OCI-LY1 (cell line): ENCODE measurements around the gene FOXF2.

Experiments used
- H2AFZ ChIP-seq: fragments of 200-600 bp; sonication (generic), shearing (Covaris generic); 2 replicates; pipeline ENCODE4 v1.6.0; 2014; ENCODE audit warnings: antibody characterized with exemption, mild to moderate bottlenecking, low read length
- H3F3A ChIP-seq: fragments of 200-600 bp; sonication (generic), shearing (Covaris generic); 2 replicates; pipeline ENCODE4 v1.6.0; 2014; ENCODE audit warnings: mild to moderate bottlenecking, antibody characterized with exemption, low read length, moderate library complexity; ENCODE audit not compliant: insufficient read depth
- H3K27ac ChIP-seq: fragments of 200-600 bp; sonication (generic); 2 replicates; pipeline ENCODE4 v1.5.1; 2014; ENCODE audit warnings: low read length, mixed run types, mild to moderate bottlenecking, low read depth; ENCODE audit not compliant: poor library complexity, severe bottlenecking
- H3K27me3 ChIP-seq: fragments of 200-600 bp; sonication (generic); 2 replicates; pipeline ENCODE4 v1.6.0; 2014; ENCODE audit warnings: antibody characterized with exemption, mild to moderate bottlenecking, low read length, moderate library complexity; ENCODE audit not compliant: insufficient read depth
- H3K36me3 ChIP-seq: fragments of 200-600 bp; sonication (generic); 2 replicates; pipeline ENCODE4 v1.6.1; 2014; ENCODE audit warnings: mild to moderate bottlenecking, antibody characterized with exemption, low read length, moderate library complexity, mixed read lengths; ENCODE audit not compliant: insufficient read depth
- H3K4me1 ChIP-seq: fragments of 200-600 bp; sonication (generic); 2 replicates; pipeline ENCODE4 v1.5.1; 2014; ENCODE audit warnings: mild to moderate bottlenecking, low read length, moderate library complexity; ENCODE audit not compliant: insufficient read depth, severe bottlenecking
- H3K4me2 ChIP-seq: fragments of 200-600 bp; sonication (generic), shearing (Covaris generic); 2 replicates; pipeline ENCODE4 v1.6.1; 2014; ENCODE audit warnings: low read length
- H3K4me3 ChIP-seq: fragments of 200-600 bp; sonication (generic); 2 replicates; pipeline ENCODE4 v1.5.1; 2014; ENCODE audit warnings: low read length, low read depth, mild to moderate bottlenecking, mixed read lengths; ENCODE audit not compliant: poor library complexity, severe bottlenecking
- H3K79me2 ChIP-seq: fragments of 200-600 bp; shearing (Covaris generic); 2 replicates; pipeline ENCODE4 v1.6.1; 2016; ENCODE audit warnings: mixed run types, low read length, mixed read lengths; ENCODE audit not compliant: insufficient read depth
- H3K9ac ChIP-seq: fragments of 200-600 bp; sonication (generic), shearing (Covaris generic); 2 replicates; pipeline ENCODE4 v1.6.1; 2014; ENCODE audit warnings: mild to moderate bottlenecking, low read length, mixed read lengths
- H3K9me2 ChIP-seq: fragments of 200-600 bp; sonication (generic), shearing (Covaris generic); 2 replicates; pipeline ENCODE4 v1.6.1; 2014; ENCODE audit warnings: low read depth, mild to moderate bottlenecking, low read length, mixed read lengths
- H3K9me3 ChIP-seq: fragments of 200-600 bp; shearing (Covaris generic); 2 replicates; pipeline ENCODE4 v1.6.1; 2014; ENCODE audit warnings: low read length, mixed read lengths
- H4K20me1 ChIP-seq: fragments of 200-600 bp; sonication (generic), shearing (Covaris generic); 2 replicates; pipeline ENCODE4 v1.6.0; 2016; ENCODE audit warnings: mild to moderate bottlenecking, low read length; ENCODE audit not compliant: insufficient read depth
- CTCF ChIP-seq: fragments of 200-600 bp; sonication (generic), shearing (Covaris generic); IDR thresholded peaks from 2 replicates; pipeline ENCODE4 v1.5.1; 2017; ENCODE audit warnings: mild to moderate bottlenecking, antibody characterized with exemption, low read length, moderate library complexity, mixed read lengths
- EZH2 ChIP-seq: fragments of 200-600 bp; sonication (generic), shearing (Covaris generic); IDR thresholded peaks from 2 replicates; pipeline ENCODE4 v1.8.0; 2017; ENCODE audit warnings: borderline replicate concordance, mixed run types, mild to moderate bottlenecking, antibody characterized with exemption, low read length, moderate library complexity, mixed read lengths

Gene FOXF2

GRCh38 chr6:1439349-1439748, 50.0 kb downstream of the FOXF2 start:
- Histone ChIP-seq H3K79me2 (no peaks in the 10 kb centered on the region), H4K20me1 (no peaks in the 10 kb centered on the region), H3K9me3 (no peaks in the 10 kb centered on the region), H3K27ac (no peak overlapping the region), H2AFZ (no peak overlapping the region), H3K4me2 (no peak overlapping the region), H3K4me3 (no peak overlapping the region), H3K27me3 (no peaks in the 10 kb centered on the region; the same call in 1 of the 2 replicates), H3K9ac (no peak overlapping the region), H3K9me2 (no peaks in the 10 kb centered on the region), H3K4me1 (no peaks in the 10 kb centered on the region), H3F3A (no peaks in the 10 kb centered on the region), H3K36me3 (no peaks in the 10 kb centered on the region)
- TF ChIP-seq CTCF (no peak), EZH2 (no peak)

GRCh38 chr6:1442929-1443328, 53.6 kb downstream of the FOXF2 start:
- Histone ChIP-seq H3K9me2 (no peaks in the 10 kb centered on the region), H3K4me3 (no peak overlapping the region), H3K36me3 (no peaks in the 10 kb centered on the region), H4K20me1 (no peaks in the 10 kb centered on the region), H3K9ac (no peak overlapping the region), H3K27ac (no peak overlapping the region), H3K4me1 (no peaks in the 10 kb centered on the region), H3K79me2 (no peaks in the 10 kb centered on the region), H3F3A (no peaks in the 10 kb centered on the region), H3K27me3 (peaks cover 5% of the 10 kb centered on the region; the same call in 1 of the 2 replicates), H3K9me3 (no peaks in the 10 kb centered on the region), H3K4me2 (no peak overlapping the region), H2AFZ (no peak overlapping the region)
- TF ChIP-seq CTCF, result no peak
- TF ChIP-seq EZH2, result no peak
